Activated CD4-positive, alpha-beta T cell treated with anti-CD3 and anti-CD28 coated beads, Interleukin-2, amount 50 U/mL, for 24 hours (primary cell): Measurements from ENCODE around the gene ZNF536.

Experiments
- DNase-seq, 2 donors: peaks; one replicate each; pipeline ENCODE4 v3.0.0-alpha.2; 2020; ENCODE audit warnings: low read depth in 1 of 2, low spot score in 1 of 2

ZNF536 gene

GRCh38 chr19:30371960-30372824 lies at the start of gene ZNF536:
Gene ZNF536, plus strand, starts transcription at chr19:30372384. Its CDS starts 71,179 bp downstream, at chr19:30443563.
- no peak for DNase-seq

GRCh38 chr19:30322641-30323320 lies 49.4 kb upstream of the ZNF536 start:
- DNase-seq = no peak

GRCh38 chr19:30323904-30324303 lies 48.3 kb upstream of the ZNF536 start:
- DNase-seq = no peak

GRCh38 chr19:30324982-30325381 lies 47.2 kb upstream of the ZNF536 start:
- DNase-seq = no peak

GRCh38 chr19:30325676-30326392 lies 46.4 kb upstream of the ZNF536 start:
- DNase-seq = no peak

GRCh38 chr19:30326393-30326710 lies 45.8 kb upstream of the ZNF536 start:
- DNase-seq = no peak

- no peak for DNase-seq
These were observed 44.9 kb upstream of the ZNF536 start for GRCh38 chr19:30327331-30327730.

- DNase-seq = no peak
These were observed 44.1 kb upstream of the ZNF536 start for GRCh38 chr19:30328096-30328495.

- no peak for DNase-seq
These were observed 41.9 kb upstream of the ZNF536 start for GRCh38 chr19:30330266-30330665.

- DNase-seq = no peak
These were observed 39.5 kb upstream of the ZNF536 start for GRCh38 chr19:30332445-30333234.

GRCh38 chr19:30333291-30334065 lies 38.7 kb upstream of the ZNF536 start:
- DNase-seq = no peak

- no peak for DNase-seq
These were observed 37.3 kb upstream of the ZNF536 start for GRCh38 chr19:30334841-30335240.

- no peak for DNase-seq
These were observed 36.8 kb upstream of the ZNF536 start for GRCh38 chr19:30335306-30335886.

- no peak for DNase-seq
These were observed 35.9 kb upstream of the ZNF536 start for GRCh38 chr19:30336290-30336689.

- no peak for DNase-seq
These were observed 34.1 kb upstream of the ZNF536 start for GRCh38 chr19:30338041-30338456.

GRCh38 chr19:30338878-30339623 lies 33.1 kb upstream of the ZNF536 start:
- no peak for DNase-seq

GRCh38 chr19:30339624-30340525 lies 32.3 kb upstream of the ZNF536 start:
- no peak for DNase-seq
